Activated CD8-positive, alpha-beta T cell treated with anti-CD3 and anti-CD28 coated beads for 36 hours (primary cell): ENCODE measurements around the gene TYMP. TPM values are rescaled to one million over a fixed set of nuclear protein-coding genes. Genes with fewer than 3 reads are reported as not detected.

Experiments used
- ATAC-seq: fragments of 200-7000 bp; cut with Tn5 transposase; one replicate; pipeline ENCODE4 v1.10.0; 2021; ENCODE audit warnings: mild to moderate bottlenecking, moderate library complexity
- CTCF ChIA-PET: fragments of 350-600 bp; sonication (Branson Sonifier 250); formaldehyde crosslinking; loops from one replicate; lab custom pipeline; 2021; ENCODE audit warnings: antibody characterized with exemption; lab: Charles Lee
- POLR2A ChIA-PET: fragments of 350-600 bp; sonication (Branson Sonifier 250); formaldehyde crosslinking; loops from one replicate; lab custom pipeline; 2021; ENCODE audit warnings: antibody characterized with exemption; lab: Charles Lee
- DNase-seq: peaks from one replicate; pipeline ENCODE4 v3.0.0-alpha.2; 2020
- H3K27ac Mint-ChIP-seq: one replicate; pipeline ENCODE4 v1.8.0; 2021; ENCODE audit warnings: mild to moderate bottlenecking, mixed read lengths
- H3K27me3 Mint-ChIP-seq: one replicate; pipeline ENCODE4 v1.8.0; 2021; ENCODE audit warnings: mixed read lengths
- H3K36me3 Mint-ChIP-seq: one replicate; pipeline ENCODE4 v1.8.0; 2021; ENCODE audit warnings: low read depth, mixed read lengths
- H3K4me1 Mint-ChIP-seq: one replicate; pipeline ENCODE4 v1.8.0; 2021; ENCODE audit warnings: low read depth, mixed read lengths
- H3K4me3 Mint-ChIP-seq: one replicate; pipeline ENCODE4 v1.8.0; 2021; ENCODE audit warnings: mild to moderate bottlenecking, moderate library complexity, mixed read lengths
- H3K9me3 Mint-ChIP-seq: one replicate; pipeline ENCODE4 v1.8.0; 2021; ENCODE audit warnings: mixed read lengths
- CTCF ChIP-seq: fragments of 200-600 bp; IDR thresholded peaks from one replicate; pipeline ENCODE4 v1.8.0; 2022; ENCODE audit warnings: antibody characterized with exemption, mild to moderate bottlenecking
- intact Hi-C: fragments of 100-400 bp; cut with micrococcal nuclease; formaldehyde crosslinking; loops from one replicate; pipeline ENCODE4 v1.10.0; 2022
- total RNA-seq, 2 experiments: library from RNA; stranded (reverse); gene quantifications; one replicate each; pipeline ENCODE4 v1.2.3, GENCODE V29; 2021

Gene TYMP
- total RNA-seq, 2 experiments from 2014 or later, result 24.2 to 24.7 TPM

- no peak for TF ChIP-seq CTCF
- Mint-ChIP-seq H3K4me3 (peak overlapping the region; percentile 94), H3K27ac (peak overlapping the region; percentile 76), H3K27me3 (no peaks in the 10 kb centered on the region), H3K4me1 (peaks cover 37% of the 10 kb centered on the region), H3K9me3 (no peaks in the 10 kb centered on the region), H3K36me3 (peaks cover 27% of the 10 kb centered on the region)
- intact Hi-C loops, result loop anchor here (5.0 kb wide), 1 partner anchor 53 kb away; the partner anchor contains the start of gene CHKB
- no peak for ATAC-seq
- no peak for DNase-seq
- ChIA-PET POLR2A (interaction anchor here (1.0 to 6.7 kb wide), 10 partner anchors 10 to 92 kb away, joined by 3 to 175 read pairs (median 11); partner anchors contain the start of genes CHKB, CPT1B, KLHDC7B and LMF2), CTCF (interaction anchor here (0.9 to 2.5 kb wide), 3 partner anchors 19 to 34 kb away, joined by 3 to 13 read pairs (median 5); partner anchors contain the start of gene SYCE3)
Measured at GRCh38 chr22:50528682-50529415, 963 bp downstream of the TYMP start.

- DNase-seq, result no peak
- intact Hi-C loops, result loop anchor here (5.0 kb wide), 1 partner anchor 54 kb away; the partner anchor contains the start of gene CHKB
Measured at GRCh38 chr22:50527921-50528681, 1.7 kb downstream of the TYMP start.

GRCh38 chr22:50526834-50527801, 2.7 kb downstream of the TYMP start:
- ChIA-PET POLR2A (interaction anchor here (0.9 to 6.7 kb wide), 9 partner anchors 11 to 99 kb away, joined by 3 to 175 read pairs (median 8); partner anchors contain the start of genes CHKB, KLHDC7B, LMF2 and NCAPH2), CTCF (interaction anchor here (0.7 to 4.3 kb wide), 6 partner anchors 9 to 93 kb away, joined by 3 to 80 read pairs (median 37); partner anchors contain the start of genes LMF2, NCAPH2 and SYCE3)
- Mint-ChIP-seq H3K36me3 (peaks cover 26% of the 10 kb centered on the region), H3K4me3 (peak overlapping the region; percentile 94), H3K4me1 (peaks cover 25% of the 10 kb centered on the region), H3K27ac (peak overlapping the region; percentile 88), H3K9me3 (no peaks in the 10 kb centered on the region), H3K27me3 (no peaks in the 10 kb centered on the region)
- no peak for TF ChIP-seq CTCF
- peak; percentile 71 for DNase-seq
- intact Hi-C loops, result loop anchor here (5.0 kb wide), 1 partner anchor 55 kb away; the partner anchor contains the start of gene CHKB
- ATAC-seq, result peak; percentile 11

More at GRCh38 chr22:50527921-50528681, 1.7 kb downstream of the TYMP start:
- Mint-ChIP-seq H3K27me3 (no peaks in the 10 kb centered on the region), H3K4me1 (peaks cover 31% of the 10 kb centered on the region), H3K27ac (peak overlapping the region; percentile 88), H3K36me3 (peaks cover 27% of the 10 kb centered on the region), H3K9me3 (no peaks in the 10 kb centered on the region), H3K4me3 (peak overlapping the region; percentile 94)
- CTCF ChIA-PET, result interaction anchor here (0.9 to 4.3 kb wide), 5 partner anchors 20 to 92 kb away, joined by 3 to 67 read pairs (median 5); partner anchors contain the start of gene SYCE3
- TF ChIP-seq CTCF, result no peak
- POLR2A ChIA-PET, result interaction anchor here (0.9 to 6.7 kb wide), 12 partner anchors 9 to 98 kb away, joined by 3 to 175 read pairs (median 7); partner anchors contain the start of genes CHKB, KLHDC7B, LMF2 and NCAPH2
- no peak for ATAC-seq
